HCT116 (cell line): ENCODE results near the gene AACS. TPM values are rescaled to one million over a fixed set of nuclear protein-coding genes. Genes with fewer than 3 reads are reported as not detected.

Experiments used
- ATAC-seq: fragments of 200-7000 bp; cut with Tn5 transposase; 2 replicates; pipeline ENCODE4 v1.9.1; 2020; ENCODE audit warnings: mild to moderate bottlenecking, moderate library complexity
- BruUV-seq: library from RNA; stranded (reverse); fragments of 400-500 nt; replicated peaks from 2 replicates; lab custom pipeline; 2021; lab: Mats Ljungman, UMichigan
- CTCF ChIA-PET: fragments of 300-600 bp; sonication (Branson Sonifier 250); formaldehyde crosslinking; loops from one replicate; lab custom pipeline; 2021; ENCODE audit warnings: antibody characterized with exemption; lab: Charles Lee
- POLR2A ChIA-PET: fragments of 300-600, 350-600 bp; sonication (Branson Sonifier 250); formaldehyde crosslinking; loops from one replicate; lab custom pipeline; 2021; ENCODE audit warnings: antibody characterized with exemption; lab: Charles Lee
- RAD21 ChIA-PET, 2 experiments: fragments of 300-600 bp; sonication (Branson Sonifier 250); formaldehyde crosslinking; loops; one replicate each; lab custom pipeline; 2023; ENCODE audit warnings: low total read pairs in 2 of 2; ENCODE audit not compliant: uncharacterized antibody in 2 of 2, unreplicated experiment in 2 of 2, low non-redundant PET in 1 of 2; lab: Charles Lee
- DNase-seq: peaks from one replicate; pipeline ENCODE4 v3.0.0-alpha.2; 2010; ENCODE audit warnings: low read depth, low spot score
- H2AFZ ChIP-seq: fragments of 200-600 bp; shearing (Covaris generic), sonication (generic); 2 replicates; pipeline ENCODE4 v1.6.1; 2017; ENCODE audit warnings: low read depth, mixed run types, mixed read lengths, antibody characterized with exemption, low read length; ENCODE audit not compliant: poor library complexity, severe bottlenecking
- H3K27ac ChIP-seq: 2 replicates; pipeline ENCODE4 v1.5.1; 2012; ENCODE audit warnings: low read depth, low read length
- H3K27me3 ChIP-seq: fragments of 200-600 bp; sonication (generic); 2 replicates; pipeline ENCODE4 v1.6.1; 2016; ENCODE audit warnings: mixed run types, low read length, mixed read lengths; ENCODE audit not compliant: insufficient read depth
- H3K36me3 ChIP-seq, 2 experiments: fragments of 200-500 bp in 1 of 2; fragments of 200-600 bp in 1 of 2; sonication (Bioruptor generic) in 1 of 2; sonication (generic) in 1 of 2; 2 replicates each; pipeline versions ENCODE4 v1.5.1 to v1.6.1; 2014 to 2016; ENCODE audit warnings: low read length in 2 of 2, inconsistent platforms in 1 of 2, mixed read lengths in 1 of 2, mixed run types in 1 of 2; ENCODE audit not compliant: insufficient read depth in 2 of 2, control insufficient read depth in 1 of 2
- H3K4me1 ChIP-seq, 2 experiments: fragments of 200-600 bp in 1 of 2; sonication (generic) in 1 of 2; 2 replicates each; pipeline versions ENCODE4 v1.5.1 to v1.6.1; 2012 to 2017; ENCODE audit warnings: low read length in 2 of 2, inconsistent platforms in 1 of 2, mild to moderate bottlenecking in 1 of 2, mixed read lengths in 1 of 2, mixed run types in 1 of 2, moderate library complexity in 1 of 2; ENCODE audit not compliant: insufficient read depth in 2 of 2, control insufficient read depth in 1 of 2
- H3K4me2 ChIP-seq: fragments of 200-600 bp; sonication (generic); 2 replicates; pipeline ENCODE4 v1.6.1; 2017; ENCODE audit warnings: mixed run types, low read length, mixed read lengths
- H3K4me3 ChIP-seq, 2 experiments: fragments of 200-600 bp in 1 of 2; sonication (generic) in 1 of 2; replicated peaks in 1 of 2; 2 replicates each; pipeline ENCODE4 v1.5.1; 2011 to 2016; ENCODE audit warnings: low read length in 2 of 2, control low read depth in 1 of 2, low read depth in 1 of 2, mild to moderate bottlenecking in 1 of 2, mixed read lengths in 1 of 2, mixed run types in 1 of 2
- H3K79me2 ChIP-seq: fragments of 200-600 bp; sonication (generic); 2 replicates; pipeline ENCODE4 v1.6.1; 2017; ENCODE audit warnings: mild to moderate bottlenecking, mixed run types, low read length, moderate library complexity, mixed read lengths; ENCODE audit not compliant: insufficient read depth
- H3K9ac ChIP-seq: fragments of 200-600 bp; sonication (generic); 2 replicates; pipeline ENCODE4 v1.6.1; 2016; ENCODE audit warnings: low read length, mixed read lengths
- H3K9me2 ChIP-seq: fragments of 200-600 bp; sonication (generic), shearing (Covaris generic); 2 replicates; pipeline ENCODE4 v1.6.1; 2017; ENCODE audit warnings: mixed run types, mild to moderate bottlenecking, moderate library complexity; ENCODE audit not compliant: insufficient read depth
- H3K9me3 ChIP-seq, 2 experiments: fragments of 200-500 bp in 1 of 2; fragments of 200-600 bp in 1 of 2; sonication (Bioruptor generic) in 1 of 2; sonication (generic) in 1 of 2; 2 replicates each; pipeline ENCODE4 v1.6.1; 2014 to 2017; ENCODE audit warnings: low read length in 2 of 2, mixed read lengths in 2 of 2, inconsistent platforms in 1 of 2, low read depth in 1 of 2, mild to moderate bottlenecking in 1 of 2, mixed run types in 1 of 2, moderate library complexity in 1 of 2; ENCODE audit not compliant: control insufficient read depth in 1 of 2, insufficient read depth in 1 of 2
- H4K20me1 ChIP-seq: fragments of 200-600 bp; sonication (generic), shearing (Covaris generic); 2 replicates; pipeline ENCODE4 v1.6.1; 2017; ENCODE audit warnings: mixed run types, mild to moderate bottlenecking, moderate library complexity; ENCODE audit not compliant: insufficient read depth
- EGR1 ChIP-seq: IDR thresholded peaks from 2 replicates; pipeline ENCODE4 v1.6.1; 2012; ENCODE audit warnings: low read depth
- ELF1 ChIP-seq: IDR thresholded peaks from 2 replicates; pipeline ENCODE4 v1.6.1; 2012; ENCODE audit warnings: low read depth, borderline replicate concordance
- EZH2 ChIP-seq: fragments of 200-600 bp; sonication (generic); IDR thresholded peaks from 2 replicates; pipeline ENCODE4 v1.6.1; 2017; ENCODE audit warnings: antibody characterized with exemption, mixed run types
- FOSL1 ChIP-seq: IDR thresholded peaks from 2 replicates; pipeline ENCODE4 v1.6.1; 2012; ENCODE audit warnings: low read depth
- JUND ChIP-seq: IDR thresholded peaks from 2 replicates; pipeline ENCODE4 v1.6.1; 2012
- POLR2A ChIP-seq: IDR thresholded peaks from 2 replicates; pipeline ENCODE4 v1.7.0; 2011; ENCODE audit warnings: borderline replicate concordance; ENCODE audit not compliant: insufficient read depth, insufficient read length; ENCODE audit errors: extremely low read depth
- POLR2AphosphoS5 ChIP-seq: IDR thresholded peaks from 2 replicates; pipeline ENCODE4 v1.6.1; 2011; ENCODE audit warnings: mild to moderate bottlenecking, low read depth, low read length, moderate library complexity
- RAD21 ChIP-seq: IDR thresholded peaks from 2 replicates; pipeline ENCODE4 v1.6.1; 2012; ENCODE audit warnings: low read depth, mild to moderate bottlenecking
- SIN3A ChIP-seq: IDR thresholded peaks from 2 replicates; pipeline ENCODE4 v1.6.1; 2012; ENCODE audit warnings: low read depth
- SRF ChIP-seq: IDR thresholded peaks from 2 replicates; pipeline ENCODE4 v1.6.1; 2012; ENCODE audit warnings: low read depth
- TCF7L2 ChIP-seq: IDR thresholded peaks from 2 replicates; pipeline ENCODE4 v1.7.0; 2011; ENCODE audit warnings: borderline replicate concordance, inconsistent platforms; ENCODE audit not compliant: insufficient read depth, insufficient read length; ENCODE audit errors: extremely low read depth
- ZFX ChIP-seq: fragments of 450-650 bp; IDR thresholded peaks from 2 replicates; pipeline ENCODE4 v1.6.1; 2017
- ZNF274 ChIP-seq: fragments of 200-500 bp; sonication (Bioruptor generic); IDR thresholded peaks from 2 replicates; pipeline ENCODE4 v1.6.1; 2014; ENCODE audit warnings: mild to moderate bottlenecking, low read depth, low read length, inconsistent platforms
- intact Hi-C: fragments of 100-400 bp; cut with micrococcal nuclease; formaldehyde crosslinking; loops from 2 replicates; pipeline ENCODE4 v1.10.0; 2022
- total RNA-seq: library from RNA; stranded (reverse); gene quantifications from one replicate; pipeline ENCODE4 v1.2.1, GENCODE V29; 2021; ENCODE audit not compliant: unreplicated experiment
- TF ChIP-seq, protein P1 (sequence below): IDR thresholded peaks from 2 replicates; pipeline ENCODE4 v1.6.1; 2012
- TF ChIP-seq, protein P2 (sequence below): IDR thresholded peaks from 2 replicates; pipeline ENCODE4 v1.6.1; 2012; ENCODE audit warnings: low read depth
- TF ChIP-seq, protein P3 (sequence below), 3 experiments: fragments of 200-600 bp in 1 of 3; sonication (generic) in 1 of 3; IDR thresholded peaks in 2 of 3; conservative IDR thresholded peaks in 1 of 3; 2 replicates each; pipeline ENCODE4 v1.5.1; 2012 to 2017; ENCODE audit warnings: low read depth in 2 of 3, low read length in 2 of 3, antibody characterized with exemption in 1 of 3, borderline replicate concordance in 1 of 3, control low read depth in 1 of 3, mild to moderate bottlenecking in 1 of 3, mixed read lengths in 1 of 3, mixed run types in 1 of 3, moderate library complexity in 1 of 3; ENCODE audit not compliant: insufficient read depth in 1 of 3
- TF ChIP-seq, protein P4 (sequence below): IDR thresholded peaks from 2 replicates; pipeline ENCODE4 v1.6.1; 2012
- TF ChIP-seq, protein P5 (sequence below): IDR thresholded peaks from 2 replicates; pipeline ENCODE4 v1.6.1; 2011; ENCODE audit warnings: mild to moderate bottlenecking, low read length, moderate library complexity; ENCODE audit not compliant: insufficient replicate concordance; ENCODE audit errors: extremely low read depth

The AACS gene
- total RNA-seq, 1 experiment from 2014 or later = 16.0 TPM

DNA sequence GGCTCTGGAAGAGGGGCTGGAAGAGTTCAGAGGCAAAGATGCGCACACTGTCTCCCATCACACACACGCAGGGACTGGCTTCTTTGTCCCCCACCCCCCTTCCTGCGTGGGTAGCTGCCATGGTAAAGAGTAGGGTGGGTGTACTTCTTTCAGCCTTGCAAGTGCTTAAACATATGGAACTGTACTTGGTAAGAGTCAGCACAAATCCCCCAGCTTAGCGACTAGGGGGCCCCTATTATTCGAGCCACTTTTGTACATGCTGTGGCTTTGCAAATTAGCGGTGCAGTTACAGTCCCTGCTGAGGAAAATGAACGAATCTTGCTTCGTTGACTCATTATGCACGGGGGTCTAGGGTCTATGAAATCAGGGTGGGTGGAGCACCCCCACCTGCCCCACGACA is 123.8 kb downstream of the AACS start:
- H3K27me3 ChIP-seq = peaks cover 53% of the 10 kb centered on the region
- RAD21 ChIA-PET = no interaction called here
- no peak overlapping the region for H2AFZ ChIP-seq
- H3K4me2 ChIP-seq = no peak overlapping the region
- H3K9ac ChIP-seq = no peak overlapping the region
- H3K79me2 ChIP-seq = no peaks in the 10 kb centered on the region
- CTCF ChIA-PET = interaction anchor here (1.2 kb wide), 1 partner anchor 14 kb away, joined by 3 read pairs; no protein-coding TSS in a partner anchor
- no peaks in the 10 kb centered on the region for H3K9me3 ChIP-seq
- no peak overlapping the region for H3K4me3 ChIP-seq
- BruUV-seq = TSS peak; percentile 41
- POLR2A ChIA-PET = no interaction called here
- no peaks in the 10 kb centered on the region for H4K20me1 ChIP-seq
- H3K9me2 ChIP-seq = no peaks in the 10 kb centered on the region
- H3K27ac ChIP-seq = no peak overlapping the region
- DNase-seq (no peak), ATAC-seq (no peak)
- H3K4me1 ChIP-seq = peaks cover 0 to 11% of the 10 kb centered on the region in 2 experiments; a peak in 3 of 4 replicates
- H3K36me3 ChIP-seq = no peaks in the 10 kb centered on the region
- intact Hi-C loops = loop anchor here (10.0 kb wide), 1 partner anchor 876 kb away; no protein-coding TSS in a partner anchor
- TF ChIP-seq, protein P1, sequence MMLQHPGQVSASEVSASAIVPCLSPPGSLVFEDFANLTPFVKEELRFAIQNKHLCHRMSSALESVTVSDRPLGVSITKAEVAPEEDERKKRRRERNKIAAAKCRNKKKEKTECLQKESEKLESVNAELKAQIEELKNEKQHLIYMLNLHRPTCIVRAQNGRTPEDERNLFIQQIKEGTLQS = no peak
- TF ChIP-seq, protein P2, sequence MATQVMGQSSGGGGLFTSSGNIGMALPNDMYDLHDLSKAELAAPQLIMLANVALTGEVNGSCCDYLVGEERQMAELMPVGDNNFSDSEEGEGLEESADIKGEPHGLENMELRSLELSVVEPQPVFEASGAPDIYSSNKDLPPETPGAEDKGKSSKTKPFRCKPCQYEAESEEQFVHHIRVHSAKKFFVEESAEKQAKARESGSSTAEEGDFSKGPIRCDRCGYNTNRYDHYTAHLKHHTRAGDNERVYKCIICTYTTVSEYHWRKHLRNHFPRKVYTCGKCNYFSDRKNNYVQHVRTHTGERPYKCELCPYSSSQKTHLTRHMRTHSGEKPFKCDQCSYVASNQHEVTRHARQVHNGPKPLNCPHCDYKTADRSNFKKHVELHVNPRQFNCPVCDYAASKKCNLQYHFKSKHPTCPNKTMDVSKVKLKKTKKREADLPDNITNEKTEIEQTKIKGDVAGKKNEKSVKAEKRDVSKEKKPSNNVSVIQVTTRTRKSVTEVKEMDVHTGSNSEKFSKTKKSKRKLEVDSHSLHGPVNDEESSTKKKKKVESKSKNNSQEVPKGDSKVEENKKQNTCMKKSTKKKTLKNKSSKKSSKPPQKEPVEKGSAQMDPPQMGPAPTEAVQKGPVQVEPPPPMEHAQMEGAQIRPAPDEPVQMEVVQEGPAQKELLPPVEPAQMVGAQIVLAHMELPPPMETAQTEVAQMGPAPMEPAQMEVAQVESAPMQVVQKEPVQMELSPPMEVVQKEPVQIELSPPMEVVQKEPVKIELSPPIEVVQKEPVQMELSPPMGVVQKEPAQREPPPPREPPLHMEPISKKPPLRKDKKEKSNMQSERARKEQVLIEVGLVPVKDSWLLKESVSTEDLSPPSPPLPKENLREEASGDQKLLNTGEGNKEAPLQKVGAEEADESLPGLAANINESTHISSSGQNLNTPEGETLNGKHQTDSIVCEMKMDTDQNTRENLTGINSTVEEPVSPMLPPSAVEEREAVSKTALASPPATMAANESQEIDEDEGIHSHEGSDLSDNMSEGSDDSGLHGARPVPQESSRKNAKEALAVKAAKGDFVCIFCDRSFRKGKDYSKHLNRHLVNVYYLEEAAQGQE = no peak
- TF ChIP-seq POLR2AphosphoS5 = no peak
- TF ChIP-seq JUND = no peak
- TF ChIP-seq, protein P3, sequence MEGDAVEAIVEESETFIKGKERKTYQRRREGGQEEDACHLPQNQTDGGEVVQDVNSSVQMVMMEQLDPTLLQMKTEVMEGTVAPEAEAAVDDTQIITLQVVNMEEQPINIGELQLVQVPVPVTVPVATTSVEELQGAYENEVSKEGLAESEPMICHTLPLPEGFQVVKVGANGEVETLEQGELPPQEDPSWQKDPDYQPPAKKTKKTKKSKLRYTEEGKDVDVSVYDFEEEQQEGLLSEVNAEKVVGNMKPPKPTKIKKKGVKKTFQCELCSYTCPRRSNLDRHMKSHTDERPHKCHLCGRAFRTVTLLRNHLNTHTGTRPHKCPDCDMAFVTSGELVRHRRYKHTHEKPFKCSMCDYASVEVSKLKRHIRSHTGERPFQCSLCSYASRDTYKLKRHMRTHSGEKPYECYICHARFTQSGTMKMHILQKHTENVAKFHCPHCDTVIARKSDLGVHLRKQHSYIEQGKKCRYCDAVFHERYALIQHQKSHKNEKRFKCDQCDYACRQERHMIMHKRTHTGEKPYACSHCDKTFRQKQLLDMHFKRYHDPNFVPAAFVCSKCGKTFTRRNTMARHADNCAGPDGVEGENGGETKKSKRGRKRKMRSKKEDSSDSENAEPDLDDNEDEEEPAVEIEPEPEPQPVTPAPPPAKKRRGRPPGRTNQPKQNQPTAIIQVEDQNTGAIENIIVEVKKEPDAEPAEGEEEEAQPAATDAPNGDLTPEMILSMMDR (IDR thresholded peaks at IDR 0.05 in 2 of 3, conservative IDR thresholded peaks at IDR 0.05 in 1 of 3; ENCODE audit: borderline replicate concordance in 1 of 3, insufficient read depth in 1 of 3, low read depth in 2 of 3, low read length in 2 of 3) = no peak
- TF ChIP-seq RAD21 = no peak
- TF ChIP-seq SIN3A = no peak
- TF ChIP-seq TCF7L2 = no peak
- TF ChIP-seq SRF = no peak
- TF ChIP-seq ZFX = no peak
- TF ChIP-seq ELF1 = no peak
- no peak for TF ChIP-seq FOSL1
- no peak for TF ChIP-seq POLR2A
- TF ChIP-seq ZNF274 = no peak
- TF ChIP-seq, protein P4, sequence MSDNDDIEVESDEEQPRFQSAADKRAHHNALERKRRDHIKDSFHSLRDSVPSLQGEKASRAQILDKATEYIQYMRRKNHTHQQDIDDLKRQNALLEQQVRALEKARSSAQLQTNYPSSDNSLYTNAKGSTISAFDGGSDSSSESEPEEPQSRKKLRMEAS = no peak
- TF ChIP-seq EZH2 = no peak
- TF ChIP-seq, protein P5, sequence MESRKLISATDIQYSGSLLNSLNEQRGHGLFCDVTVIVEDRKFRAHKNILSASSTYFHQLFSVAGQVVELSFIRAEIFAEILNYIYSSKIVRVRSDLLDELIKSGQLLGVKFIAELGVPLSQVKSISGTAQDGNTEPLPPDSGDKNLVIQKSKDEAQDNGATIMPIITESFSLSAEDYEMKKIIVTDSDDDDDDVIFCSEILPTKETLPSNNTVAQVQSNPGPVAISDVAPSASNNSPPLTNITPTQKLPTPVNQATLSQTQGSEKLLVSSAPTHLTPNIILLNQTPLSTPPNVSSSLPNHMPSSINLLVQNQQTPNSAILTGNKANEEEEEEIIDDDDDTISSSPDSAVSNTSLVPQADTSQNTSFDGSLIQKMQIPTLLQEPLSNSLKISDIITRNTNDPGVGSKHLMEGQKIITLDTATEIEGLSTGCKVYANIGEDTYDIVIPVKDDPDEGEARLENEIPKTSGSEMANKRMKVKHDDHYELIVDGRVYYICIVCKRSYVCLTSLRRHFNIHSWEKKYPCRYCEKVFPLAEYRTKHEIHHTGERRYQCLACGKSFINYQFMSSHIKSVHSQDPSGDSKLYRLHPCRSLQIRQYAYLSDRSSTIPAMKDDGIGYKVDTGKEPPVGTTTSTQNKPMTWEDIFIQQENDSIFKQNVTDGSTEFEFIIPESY = no peak
- no peak for TF ChIP-seq EGR1
